Stimulated activated CD4-positive, alpha-beta T cell treated with anti-CD3 and anti-CD28 coated beads, TNF-alpha, amount 100 ng/mL, for 24 hours (primary cell): Measurements from ENCODE around the gene RAB35.
"Not testable (repeated sequence)": the region's sequence is repeated elsewhere in the genome, so short reads cannot be mapped to it uniquely, and the experiment has no call there.

ENCODE experiments used
- DNase-seq, 3 experiments: peaks; one replicate each; pipeline ENCODE4 v3.0.0-alpha.2; 2020; ENCODE audit warnings: low read depth in 3 of 3

The RAB35 gene

DNA sequence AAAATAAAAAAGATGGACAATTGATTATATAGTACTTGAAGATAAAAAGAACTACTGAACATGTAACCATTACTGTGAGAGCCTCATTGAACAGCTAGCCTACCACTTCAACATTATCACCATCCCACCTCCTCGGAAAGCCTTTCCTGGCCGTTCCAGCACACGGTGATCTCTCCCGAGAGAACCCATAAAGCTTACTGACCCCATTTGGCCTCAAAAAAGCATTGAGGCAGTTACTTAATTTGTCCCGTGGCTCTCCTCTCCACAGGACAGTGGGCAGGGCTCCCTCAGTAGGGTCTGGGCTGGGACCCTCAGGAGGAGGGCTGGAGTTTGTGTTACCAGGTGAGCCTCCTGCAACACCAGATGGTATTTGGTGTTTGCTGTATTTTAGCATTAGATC lies 55.8 kb downstream of the RAB35 start:
- no peak for DNase-seq

DNA sequence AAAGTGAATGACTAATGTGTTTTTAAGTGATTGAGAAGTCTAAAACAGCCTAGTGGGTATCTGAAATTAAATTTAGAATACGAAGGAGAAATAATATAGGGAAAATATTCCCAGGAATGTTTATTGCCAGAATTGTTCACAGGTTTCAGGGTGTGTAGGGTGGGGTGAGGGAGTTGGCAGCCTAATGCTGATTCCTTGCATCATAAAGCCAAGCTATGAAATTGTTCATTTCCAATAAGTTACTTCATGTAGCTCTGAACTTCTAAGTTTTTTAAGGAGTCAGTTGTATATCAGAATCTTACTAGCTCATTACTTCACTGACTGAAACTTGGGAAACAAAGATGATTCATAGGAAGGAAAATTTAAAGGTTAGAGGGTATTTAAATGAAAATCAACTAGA lies 56.4 kb downstream of the RAB35 start:
- no peak for DNase-seq

DNA sequence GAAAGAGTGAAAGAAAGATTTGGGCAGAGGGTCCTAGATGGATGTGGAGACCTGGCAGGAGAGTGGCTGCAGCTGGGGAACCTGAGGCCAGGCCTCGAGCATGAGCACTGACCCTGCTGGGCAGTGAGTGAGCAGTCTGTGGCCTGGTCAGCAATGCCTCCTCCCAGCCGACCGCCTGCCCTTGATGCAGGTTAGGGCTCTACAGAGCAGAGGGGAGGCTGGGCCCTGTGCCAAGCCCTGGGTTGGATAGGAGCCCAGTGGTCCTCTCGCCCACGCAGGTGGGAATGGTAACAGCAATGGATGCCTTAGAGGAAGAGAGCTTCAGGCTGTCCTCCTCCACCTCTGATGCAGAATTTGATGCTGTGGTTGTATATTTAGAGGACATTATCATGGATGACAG lies 59.8 kb downstream of the RAB35 start:
- DNase-seq = no peak

DNA sequence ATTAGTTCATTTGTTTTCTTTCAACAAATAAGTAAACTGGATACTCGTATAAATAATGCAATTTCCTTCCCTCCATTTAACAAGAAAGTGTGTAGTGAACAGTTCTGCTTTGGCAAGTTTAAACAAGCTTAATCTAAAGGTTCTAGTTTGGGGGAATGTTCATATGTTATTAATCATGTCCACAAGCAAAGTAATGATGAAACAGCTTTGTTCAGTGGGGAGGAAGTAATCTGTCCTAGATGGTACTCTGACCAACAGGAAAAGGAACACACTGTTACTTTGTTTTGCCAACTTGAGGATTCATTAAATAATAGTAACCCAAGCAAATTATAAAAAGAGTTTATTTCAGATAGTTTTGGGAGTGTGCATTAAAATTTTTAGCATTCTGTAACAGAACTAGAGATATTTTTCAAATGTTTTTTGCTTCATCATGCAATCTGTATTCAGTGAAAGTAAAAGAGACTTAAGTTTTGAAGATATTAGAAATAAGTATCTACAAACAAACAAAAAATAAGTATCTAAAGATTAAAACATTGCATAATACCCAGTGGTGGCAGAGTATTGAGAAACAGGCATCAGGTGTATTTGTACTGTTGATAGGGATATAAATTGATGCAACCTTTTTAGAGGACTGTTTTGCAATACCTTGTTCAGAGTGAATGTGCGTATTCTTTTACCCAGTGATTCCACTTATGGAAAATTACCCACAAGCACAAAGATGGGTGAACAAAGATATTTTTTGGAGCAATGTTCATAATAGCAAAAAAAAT lies 61.1 kb downstream of the RAB35 start:
- no peak for DNase-seq

DNA sequence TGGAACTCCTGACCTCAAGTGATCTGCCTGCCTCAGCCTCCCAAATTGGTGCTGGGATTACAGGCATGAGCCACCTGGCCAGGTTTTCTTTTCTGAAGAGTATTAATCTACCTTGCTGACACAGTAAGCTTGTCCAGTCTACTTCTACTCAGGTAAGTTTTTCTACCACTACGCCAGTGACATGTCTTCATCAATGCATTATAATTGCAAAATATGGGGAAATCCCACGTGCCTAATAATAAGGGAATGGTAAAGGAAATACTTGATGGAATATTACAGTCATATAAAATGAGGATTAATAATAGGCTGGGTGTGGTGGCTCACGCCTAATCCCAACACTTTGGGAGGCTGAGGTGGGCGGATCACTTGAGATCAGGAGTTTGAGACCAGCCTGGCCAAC lies 62.3 kb downstream of the RAB35 start:
- DNase-seq = no peak

DNA sequence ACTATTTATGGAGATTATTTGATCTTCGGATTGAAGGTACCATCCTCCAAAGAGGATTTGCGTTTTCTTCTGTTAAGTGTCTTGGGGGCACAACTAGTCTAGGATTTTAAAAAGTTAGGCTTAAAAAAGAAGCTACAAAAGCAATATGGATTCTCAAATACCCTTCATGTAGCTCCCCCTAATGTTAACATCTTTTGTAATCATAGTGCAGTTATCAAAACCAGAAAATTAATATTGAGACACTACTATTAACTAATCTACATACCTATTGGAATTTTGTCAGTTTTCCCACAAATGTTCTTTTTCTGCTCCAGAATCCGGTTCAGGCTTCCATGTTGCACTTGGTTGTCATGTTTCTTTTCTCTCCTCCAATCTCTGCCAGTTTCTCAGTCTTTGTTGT lies 65.0 kb downstream of the RAB35 start:
- no peak for DNase-seq

DNA sequence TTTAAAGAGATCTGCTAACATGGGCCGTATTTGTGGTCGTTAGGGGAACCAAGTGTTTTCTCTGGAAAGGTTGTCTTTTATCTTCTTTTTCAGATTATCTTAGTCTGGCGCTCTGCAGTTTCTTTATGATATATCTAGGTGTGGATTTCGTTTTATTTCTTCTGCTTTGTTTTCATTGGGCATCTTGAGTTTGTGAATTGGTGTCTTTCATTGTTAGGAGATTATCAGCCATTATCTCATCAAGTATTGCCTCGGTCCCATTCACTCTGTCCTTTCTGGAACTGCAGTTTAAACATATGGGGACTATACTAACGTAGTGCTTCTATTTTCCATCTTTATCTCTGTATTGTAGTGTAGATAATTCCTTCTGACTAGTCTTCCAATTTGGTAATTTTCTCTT lies 67.1 kb downstream of the RAB35 start:
- DNase-seq = no peak

DNA sequence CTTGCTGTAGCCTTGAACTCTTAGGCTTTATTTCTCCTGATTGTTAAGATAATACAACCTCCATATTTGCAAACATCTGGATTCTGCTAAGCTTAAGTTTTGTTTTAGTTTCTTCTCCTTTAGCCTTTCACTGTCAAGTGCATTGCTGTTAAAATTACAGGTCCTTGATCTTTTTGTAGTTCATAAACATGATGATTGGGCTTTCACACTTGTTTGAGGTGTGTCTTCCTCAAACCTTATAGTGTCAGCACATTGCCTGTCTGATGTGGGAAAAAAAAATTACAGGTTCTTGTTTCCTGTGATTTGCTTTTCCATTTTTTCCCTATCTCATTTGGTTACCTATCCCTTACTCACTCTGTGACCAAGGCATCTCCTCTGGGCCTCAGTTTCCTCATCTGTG lies 68.3 kb downstream of the RAB35 start:
- DNase-seq = no peak

DNA sequence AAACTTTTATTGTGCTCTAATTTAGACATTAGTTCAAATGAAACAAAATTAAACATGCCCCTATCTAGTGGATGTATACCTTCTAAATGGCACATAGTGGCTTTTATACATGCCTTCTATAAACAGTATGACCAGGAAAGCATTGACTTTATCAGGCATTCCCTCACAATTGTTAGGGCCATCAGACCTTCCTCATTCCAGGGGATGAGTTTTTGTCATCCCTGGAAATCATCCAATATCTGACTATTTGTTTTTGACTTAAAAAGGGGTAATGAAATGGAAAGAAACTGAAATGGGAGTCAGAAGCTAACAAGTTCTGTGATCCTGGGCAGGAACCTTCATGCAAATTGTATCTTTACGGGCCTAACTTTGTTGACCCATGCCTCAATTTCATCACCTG lies 69.5 kb downstream of the RAB35 start:
- DNase-seq = no peak

DNA sequence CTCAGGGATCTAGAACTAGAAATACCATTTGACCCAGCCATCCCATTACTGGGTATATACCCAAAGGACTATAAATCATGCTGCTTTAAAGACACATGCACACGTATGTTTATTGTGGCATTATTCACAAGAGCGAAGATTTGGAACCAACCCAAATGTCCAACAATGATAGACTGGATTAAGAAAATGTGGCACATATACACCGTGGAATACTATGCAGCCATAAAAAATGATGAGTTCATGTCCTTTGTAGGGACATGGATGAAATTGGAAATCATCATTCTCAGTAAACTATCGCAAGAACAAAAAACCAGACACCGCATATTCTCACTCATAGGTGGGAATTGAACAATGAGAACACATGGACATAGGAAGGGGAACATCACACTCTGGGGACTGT lies 71.2 kb downstream of the RAB35 start:
- not testable (repeated sequence) for DNase-seq
